Breast epithelium (tissue), 4 donors: Measurements from ENCODE around the gene WDR81. TPM values are rescaled to one million over a fixed set of nuclear protein-coding genes. Genes with fewer than 3 reads are reported as not detected.
A peak's percentile ranks its signal among the peaks of the same experiment; 100 is the strongest.
"Not testable (repeated sequence)": the region's sequence is repeated elsewhere in the genome, so short reads cannot be mapped to it uniquely, and the experiment has no call there.

Experiments used
- DNase-seq, 2 donors: peaks; one replicate each; pipeline ENCODE4 v3.0.0-alpha.2; 2019; ENCODE audit warnings: low spot score in 2 of 2
- H3K27ac ChIP-seq, 2 donors: fragments of 200-600 bp; sonication (generic) in 1 of 2; one replicate each; pipeline ENCODE4 v1.5.1; 2016 to 2019; ENCODE audit warnings: mild to moderate bottlenecking in 1 of 2
- H3K27me3 ChIP-seq, 2 donors: fragments of 200-600 bp; sonication (generic) in 1 of 2; one replicate each; pipeline versions ENCODE4 v1.5.1 to v1.6.0; 2017 to 2019; ENCODE audit warnings: control low read depth in 1 of 2, mild to moderate bottlenecking in 1 of 2
- H3K36me3 ChIP-seq: fragments of 200-600 bp; one replicate; pipeline ENCODE4 v1.5.1; 2019
- H3K4me1 ChIP-seq, 2 donors: fragments of 200-600 bp; sonication (generic); one replicate each; pipeline ENCODE4 v1.5.1; 2016 to 2019; ENCODE audit warnings: control low read depth in 1 of 2
- H3K4me3 ChIP-seq, 3 donors: fragments of 200-600 bp; sonication (generic); 1 replicate in 2 of 3; 2 replicates in 1 of 3; pipeline ENCODE4 v1.5.1; 2016 to 2019; ENCODE audit warnings: mild to moderate bottlenecking in 3 of 3, moderate library complexity in 2 of 3
- H3K9me3 ChIP-seq, 2 donors: fragments of 200-600 bp; sonication (generic) in 1 of 2; one replicate each; pipeline ENCODE4 v1.5.1; 2016 to 2019; ENCODE audit warnings: control low read depth in 1 of 2
- CTCF ChIP-seq, 3 donors: fragments of 450-650 bp; IDR thresholded peaks; one replicate each; pipeline ENCODE4 v1.5.1; 2016 to 2017; ENCODE audit warnings: antibody characterized with exemption in 3 of 3, mild to moderate bottlenecking in 3 of 3, moderate library complexity in 3 of 3
- POLR2A ChIP-seq: fragments of 450-650 bp; IDR thresholded peaks from one replicate; pipeline ENCODE4 v1.6.1; 2016; ENCODE audit warnings: antibody characterized with exemption, mild to moderate bottlenecking, moderate library complexity
- POLR2AphosphoS5 ChIP-seq, 3 donors: sonication (generic); formaldehyde crosslinking; IDR thresholded peaks; one replicate each; pipeline ENCODE4 v1.6.1; 2017; ENCODE audit warnings: antibody characterized with exemption in 3 of 3
- intact Hi-C: fragments of 100-400 bp; cut with DNase I; formaldehyde crosslinking; loops from one replicate; pipeline ENCODE4 v1.15.1; 2023; ENCODE audit warnings: low total_unique reads
- total RNA-seq, 3 donors: library from RNA; depleted of rRNA; stranded (reverse); fragments of >200 nt; gene quantifications; one replicate each; pipeline ENCODE4 v1.1.0, GENCODE V29; 2016

WDR81 gene
- 10 to 100 TPM; 36.6 to 52.6 (median 41.6) TPM for total RNA-seq

GRCh38 chr17:1724351-1724868 is at the start of gene WDR81:
Gene WDR81 (plus strand): TSS chr17:1724704. CDS start chr17:1724960, 256 bp downstream.
- DNase-seq, result peak; percentile 81 to 86
- no peaks in the 10 kb centered on the region for H3K36me3 ChIP-seq
- intact Hi-C loops, result no loop called here
- TF ChIP-seq CTCF (IDR thresholded peaks at IDR 0.05) (no peak), POLR2AphosphoS5 (IDR thresholded peaks at IDR 0.05) (peak; percentile 27 to 65 (median 46)), POLR2A (no peak)
- H3K4me1 ChIP-seq, result peaks cover 0 to 9% of the 10 kb centered on the region in 2 donors
- H3K27ac ChIP-seq, result peak within 1 kb of the TSS; percentile 80 to 92
- H3K4me3 ChIP-seq, result peak within 1 kb of the TSS; percentile 66 to 87 (median 82)
- no peaks in the 10 kb centered on the region for H3K9me3 ChIP-seq
- no peaks in the 10 kb centered on the region for H3K27me3 ChIP-seq

GRCh38 chr17:1676401-1676800 is 48.1 kb upstream of the WDR81 start:
- no peaks in the 10 kb centered on the region for H3K27me3 ChIP-seq
- no peak overlapping the region for H3K4me3 ChIP-seq
- TF ChIP-seq POLR2AphosphoS5 (IDR thresholded peaks at IDR 0.05) (no peak), POLR2A (no peak)
- no peaks in the 10 kb centered on the region for H3K9me3 ChIP-seq
- H3K36me3 ChIP-seq, result peaks cover 72% of the 10 kb centered on the region
- no peak for DNase-seq
- peak overlapping the region in 1 of 2 donors; percentile 4 for H3K27ac ChIP-seq
- no peaks in the 10 kb centered on the region for H3K4me1 ChIP-seq
- intact Hi-C loops, result no loop called here

- Histone ChIP-seq H3K27ac (peak overlapping the region in 1 of 2 donors; percentile 95), H3K36me3 (peaks cover 24% of the 10 kb centered on the region), H3K27me3 (no peaks in the 10 kb centered on the region), H3K9me3 (no peaks in the 10 kb centered on the region), H3K4me1 (peaks cover 0 to 5% of the 10 kb centered on the region in 2 donors), H3K4me3 (peak overlapping the region; percentile 87 to 91 (median 90))
- DNase-seq, result no peak
- TF ChIP-seq POLR2AphosphoS5 (IDR thresholded peaks at IDR 0.05) (no peak), CTCF (IDR thresholded peaks at IDR 0.05) (no peak), POLR2A (no peak)
- intact Hi-C loops, result loop anchor here (10.0 kb wide), 1 partner anchor 659 kb away; no protein-coding TSS in a partner anchor
Measured at GRCh38 chr17:1683459-1683858, 41.0 kb upstream of the WDR81 start.

- peak within 1 kb of the TSS; percentile 87 to 91 (median 90) for H3K4me3 ChIP-seq
- TF ChIP-seq CTCF (IDR thresholded peaks at IDR 0.05) (peak in 1 of 3 donors; percentile 16), POLR2AphosphoS5 (IDR thresholded peaks at IDR 0.05) (peak; percentile 99), POLR2A (peak; percentile 98)
- H3K36me3 ChIP-seq, result peaks cover 13% of the 10 kb centered on the region
- peaks cover 0 to 5% of the 10 kb centered on the region in 2 donors for H3K4me1 ChIP-seq
- H3K9me3 ChIP-seq, result no peaks in the 10 kb centered on the region
- DNase-seq, result peak; percentile 98
- intact Hi-C loops, result loop anchor here (10.0 kb wide), 1 partner anchor 660 kb away; no protein-coding TSS in a partner anchor
- H3K27ac ChIP-seq, result peak within 1 kb of the TSS; percentile 95 to 96
- H3K27me3 ChIP-seq, result no peaks in the 10 kb centered on the region
Measured at GRCh38 chr17:1684378-1685189, 39.9 kb upstream of the WDR81 start, which contains the start of gene PRPF8. Gene PRPF8 (minus strand): TSS chr17:1684867. CDS start chr17:1684571, 296 bp downstream.

GRCh38 chr17:1686086-1686485 is 38.4 kb upstream of the WDR81 start:
- Histone ChIP-seq H3K36me3 (peaks cover under 1% of the 10 kb centered on the region), H3K27ac (no peak overlapping the region), H3K27me3 (no peaks in the 10 kb centered on the region), H3K4me1 (peaks cover 0 to 5% of the 10 kb centered on the region in 2 donors), H3K4me3 (no peak overlapping the region), H3K9me3 (no peaks in the 10 kb centered on the region)
- intact Hi-C loops, result loop anchor here (10.0 kb wide), 1 partner anchor 661 kb away; no protein-coding TSS in a partner anchor
- TF ChIP-seq CTCF (IDR thresholded peaks at IDR 0.05) (no peak), POLR2AphosphoS5 (IDR thresholded peaks at IDR 0.05) (no peak), POLR2A (no peak)
- DNase-seq, result no peak

- not testable (repeated sequence) for H3K4me3 ChIP-seq, H3K36me3 ChIP-seq, H3K27me3 ChIP-seq, H3K9me3 ChIP-seq, H3K4me1 ChIP-seq, H3K27ac ChIP-seq, DNase-seq
- intact Hi-C loops, result loop anchor here (10.0 kb wide), 1 partner anchor 664 kb away; no protein-coding TSS in a partner anchor
Measured at GRCh38 chr17:1688405-1688804, 36.1 kb upstream of the WDR81 start.
